ENCODE data around the gene ATP11A. TPM values are rescaled to one million over a fixed set of nuclear protein-coding genes. Genes with fewer than 3 reads are reported as not detected.

Gene ATP11A
- total and polyA plus RNA-seq, 2 experiments from 2014 or later, result 12.3 to 52.6 TPM

DNA sequence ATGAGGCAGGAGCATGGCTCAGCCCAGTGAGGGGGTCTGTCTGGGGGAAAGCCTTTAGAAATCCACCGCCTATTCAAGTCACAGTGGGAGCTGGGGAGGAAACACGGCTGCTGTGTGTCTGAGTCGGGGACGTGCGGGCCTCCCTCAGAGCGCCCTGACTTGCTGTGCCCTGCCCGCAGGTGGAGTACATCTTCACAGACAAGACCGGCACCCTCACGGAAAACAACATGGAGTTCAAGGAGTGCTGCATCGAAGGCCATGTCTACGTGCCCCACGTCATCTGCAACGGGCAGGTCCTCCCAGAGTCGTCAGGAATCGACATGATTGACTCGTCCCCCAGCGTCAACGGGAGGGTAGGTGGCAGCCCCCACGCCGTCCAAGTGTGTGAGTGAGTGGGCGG lies 141.4 kb downstream of the ATP11A start:
- Histone ChIP-seq H3K27ac (ENCODE audit: low read depth) (no peak overlapping the region), H3K9me2 (ENCODE audit: insufficient read depth) (no peaks in the 10 kb centered on the region), H3K4me2 (no peak overlapping the region), H3K79me2 (replicated peaks; ENCODE audit: insufficient read depth) (no peaks in the 10 kb centered on the region), H2AFZ (no peak overlapping the region), H3F3A (replicated peaks; ENCODE audit: low read depth) (no peaks in the 10 kb centered on the region), H3K4me1 (ENCODE audit: insufficient read depth) (no peaks in the 10 kb centered on the region), H3K36me3 (ENCODE audit: insufficient read depth) (peaks cover 10% of the 10 kb centered on the region; the same call in 1 of the 2 replicates), H3K27me3 (ENCODE audit: insufficient read depth) (no peaks in the 10 kb centered on the region), H3K4me3 (no peak overlapping the region), H4K20me1 (replicated peaks; ENCODE audit: insufficient read depth) (no peaks in the 10 kb centered on the region)
- H3K4me1 Mint-ChIP-seq, result no peaks in the 10 kb centered on the region
- H3K9me3 Mint-ChIP-seq, result peaks cover 2% of the 10 kb centered on the region; the same call in 1 of the 3 replicates
- peaks cover 5% of the 10 kb centered on the region for H3K27me3 Mint-ChIP-seq (ENCODE audit: insufficient read depth, low read depth, poor library complexity)
- H3K36me3 Mint-ChIP-seq (ENCODE audit: low read depth), result peaks cover 80% of the 10 kb centered on the region
- H3K4me3 Mint-ChIP-seq, result no peak overlapping the region
- no peak for DNase-seq (ENCODE audit: low spot score)
- ATAC-seq, result no peak
- no peak overlapping the region for H3K27ac Mint-ChIP-seq
- no peak for TF ChIP-seq POLR2AphosphoS5 (IDR thresholded peaks at IDR 0.05; ENCODE audit: low read depth)
- no peak for TF ChIP-seq EZH2 (IDR thresholded peaks at IDR 0.05; ENCODE audit: low read depth, unreplicated experiment)
- TF ChIP-seq, protein P1, sequence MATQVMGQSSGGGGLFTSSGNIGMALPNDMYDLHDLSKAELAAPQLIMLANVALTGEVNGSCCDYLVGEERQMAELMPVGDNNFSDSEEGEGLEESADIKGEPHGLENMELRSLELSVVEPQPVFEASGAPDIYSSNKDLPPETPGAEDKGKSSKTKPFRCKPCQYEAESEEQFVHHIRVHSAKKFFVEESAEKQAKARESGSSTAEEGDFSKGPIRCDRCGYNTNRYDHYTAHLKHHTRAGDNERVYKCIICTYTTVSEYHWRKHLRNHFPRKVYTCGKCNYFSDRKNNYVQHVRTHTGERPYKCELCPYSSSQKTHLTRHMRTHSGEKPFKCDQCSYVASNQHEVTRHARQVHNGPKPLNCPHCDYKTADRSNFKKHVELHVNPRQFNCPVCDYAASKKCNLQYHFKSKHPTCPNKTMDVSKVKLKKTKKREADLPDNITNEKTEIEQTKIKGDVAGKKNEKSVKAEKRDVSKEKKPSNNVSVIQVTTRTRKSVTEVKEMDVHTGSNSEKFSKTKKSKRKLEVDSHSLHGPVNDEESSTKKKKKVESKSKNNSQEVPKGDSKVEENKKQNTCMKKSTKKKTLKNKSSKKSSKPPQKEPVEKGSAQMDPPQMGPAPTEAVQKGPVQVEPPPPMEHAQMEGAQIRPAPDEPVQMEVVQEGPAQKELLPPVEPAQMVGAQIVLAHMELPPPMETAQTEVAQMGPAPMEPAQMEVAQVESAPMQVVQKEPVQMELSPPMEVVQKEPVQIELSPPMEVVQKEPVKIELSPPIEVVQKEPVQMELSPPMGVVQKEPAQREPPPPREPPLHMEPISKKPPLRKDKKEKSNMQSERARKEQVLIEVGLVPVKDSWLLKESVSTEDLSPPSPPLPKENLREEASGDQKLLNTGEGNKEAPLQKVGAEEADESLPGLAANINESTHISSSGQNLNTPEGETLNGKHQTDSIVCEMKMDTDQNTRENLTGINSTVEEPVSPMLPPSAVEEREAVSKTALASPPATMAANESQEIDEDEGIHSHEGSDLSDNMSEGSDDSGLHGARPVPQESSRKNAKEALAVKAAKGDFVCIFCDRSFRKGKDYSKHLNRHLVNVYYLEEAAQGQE (IDR thresholded peaks at IDR 0.05; ENCODE audit: unreplicated experiment), result no peak
- TF ChIP-seq, protein P2, sequence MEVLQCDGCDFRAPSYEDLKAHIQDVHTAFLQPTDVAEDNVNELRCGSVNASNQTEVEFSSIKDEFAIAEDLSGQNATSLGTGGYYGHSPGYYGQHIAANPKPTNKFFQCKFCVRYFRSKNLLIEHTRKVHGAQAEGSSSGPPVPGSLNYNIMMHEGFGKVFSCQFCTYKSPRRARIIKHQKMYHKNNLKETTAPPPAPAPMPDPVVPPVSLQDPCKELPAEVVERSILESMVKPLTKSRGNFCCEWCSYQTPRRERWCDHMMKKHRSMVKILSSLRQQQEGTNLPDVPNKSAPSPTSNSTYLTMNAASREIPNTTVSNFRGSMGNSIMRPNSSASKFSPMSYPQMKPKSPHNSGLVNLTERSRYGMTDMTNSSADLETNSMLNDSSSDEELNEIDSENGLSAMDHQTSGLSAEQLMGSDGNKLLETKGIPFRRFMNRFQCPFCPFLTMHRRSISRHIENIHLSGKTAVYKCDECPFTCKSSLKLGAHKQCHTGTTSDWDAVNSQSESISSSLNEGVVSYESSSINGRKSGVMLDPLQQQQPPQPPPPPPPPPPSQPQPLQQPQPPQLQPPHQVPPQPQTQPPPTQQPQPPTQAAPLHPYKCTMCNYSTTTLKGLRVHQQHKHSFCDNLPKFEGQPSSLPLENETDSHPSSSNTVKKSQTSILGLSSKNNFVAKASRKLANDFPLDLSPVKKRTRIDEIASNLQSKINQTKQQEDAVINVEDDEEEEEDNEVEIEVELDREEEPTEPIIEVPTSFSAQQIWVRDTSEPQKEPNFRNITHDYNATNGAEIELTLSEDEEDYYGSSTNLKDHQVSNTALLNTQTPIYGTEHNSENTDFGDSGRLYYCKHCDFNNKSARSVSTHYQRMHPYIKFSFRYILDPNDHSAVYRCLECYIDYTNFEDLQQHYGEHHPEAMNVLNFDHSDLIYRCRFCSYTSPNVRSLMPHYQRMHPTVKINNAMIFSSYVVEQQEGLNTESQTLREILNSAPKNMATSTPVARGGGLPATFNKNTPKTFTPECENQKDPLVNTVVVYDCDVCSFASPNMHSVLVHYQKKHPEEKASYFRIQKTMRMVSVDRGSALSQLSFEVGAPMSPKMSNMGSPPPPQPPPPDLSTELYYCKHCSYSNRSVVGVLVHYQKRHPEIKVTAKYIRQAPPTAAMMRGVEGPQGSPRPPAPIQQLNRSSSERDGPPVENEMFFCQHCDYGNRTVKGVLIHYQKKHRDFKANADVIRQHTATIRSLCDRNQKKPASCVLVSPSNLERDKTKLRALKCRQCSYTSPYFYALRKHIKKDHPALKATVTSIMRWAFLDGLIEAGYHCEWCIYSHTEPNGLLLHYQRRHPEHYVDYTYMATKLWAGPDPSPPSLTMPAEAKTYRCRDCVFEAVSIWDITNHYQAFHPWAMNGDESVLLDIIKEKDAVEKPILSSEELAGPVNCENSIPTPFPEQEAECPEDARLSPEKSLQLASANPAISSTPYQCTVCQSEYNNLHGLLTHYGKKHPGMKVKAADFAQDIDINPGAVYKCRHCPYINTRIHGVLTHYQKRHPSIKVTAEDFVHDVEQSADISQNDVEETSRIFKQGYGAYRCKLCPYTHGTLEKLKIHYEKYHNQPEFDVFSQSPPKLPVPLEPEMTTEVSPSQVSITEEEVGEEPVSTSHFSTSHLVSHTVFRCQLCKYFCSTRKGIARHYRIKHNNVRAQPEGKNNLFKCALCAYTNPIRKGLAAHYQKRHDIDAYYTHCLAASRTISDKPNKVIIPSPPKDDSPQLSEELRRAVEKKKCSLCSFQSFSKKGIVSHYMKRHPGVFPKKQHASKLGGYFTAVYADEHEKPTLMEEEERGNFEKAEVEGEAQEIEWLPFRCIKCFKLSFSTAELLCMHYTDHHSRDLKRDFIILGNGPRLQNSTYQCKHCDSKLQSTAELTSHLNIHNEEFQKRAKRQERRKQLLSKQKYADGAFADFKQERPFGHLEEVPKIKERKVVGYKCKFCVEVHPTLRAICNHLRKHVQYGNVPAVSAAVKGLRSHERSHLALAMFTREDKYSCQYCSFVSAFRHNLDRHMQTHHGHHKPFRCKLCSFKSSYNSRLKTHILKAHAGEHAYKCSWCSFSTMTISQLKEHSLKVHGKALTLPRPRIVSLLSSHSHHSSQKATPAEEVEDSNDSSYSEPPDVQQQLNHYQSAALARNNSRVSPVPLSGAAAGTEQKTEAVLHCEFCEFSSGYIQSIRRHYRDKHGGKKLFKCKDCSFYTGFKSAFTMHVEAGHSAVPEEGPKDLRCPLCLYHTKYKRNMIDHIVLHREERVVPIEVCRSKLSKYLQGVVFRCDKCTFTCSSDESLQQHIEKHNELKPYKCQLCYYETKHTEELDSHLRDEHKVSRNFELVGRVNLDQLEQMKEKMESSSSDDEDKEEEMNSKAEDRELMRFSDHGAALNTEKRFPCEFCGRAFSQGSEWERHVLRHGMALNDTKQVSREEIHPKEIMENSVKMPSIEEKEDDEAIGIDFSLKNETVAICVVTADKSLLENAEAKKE (CRISPR knock-in tag; IDR thresholded peaks at IDR 0.05), result no peak
- TF ChIP-seq EZH2phosphoT487 (IDR thresholded peaks at IDR 0.05; ENCODE audit: unreplicated experiment), result no peak
- no peak for TF ChIP-seq CREB1 (CRISPR knock-in tag; IDR thresholded peaks at IDR 0.05; ENCODE audit: low read depth)

Measured in GM23338 (cell line).